Measurements from ENCODE around the gene DPCD. TPM values are rescaled to one million over a fixed set of nuclear protein-coding genes. Genes with fewer than 3 reads are reported as not detected.
"Not testable (repeated sequence)": the region's sequence is repeated elsewhere in the genome, so short reads cannot be mapped to it uniquely, and the experiment has no call there.

DPCD gene
- polyA plus RNA-seq, 4 donors = 4.2 to 18.3 (median 12.2) TPM

DNA sequence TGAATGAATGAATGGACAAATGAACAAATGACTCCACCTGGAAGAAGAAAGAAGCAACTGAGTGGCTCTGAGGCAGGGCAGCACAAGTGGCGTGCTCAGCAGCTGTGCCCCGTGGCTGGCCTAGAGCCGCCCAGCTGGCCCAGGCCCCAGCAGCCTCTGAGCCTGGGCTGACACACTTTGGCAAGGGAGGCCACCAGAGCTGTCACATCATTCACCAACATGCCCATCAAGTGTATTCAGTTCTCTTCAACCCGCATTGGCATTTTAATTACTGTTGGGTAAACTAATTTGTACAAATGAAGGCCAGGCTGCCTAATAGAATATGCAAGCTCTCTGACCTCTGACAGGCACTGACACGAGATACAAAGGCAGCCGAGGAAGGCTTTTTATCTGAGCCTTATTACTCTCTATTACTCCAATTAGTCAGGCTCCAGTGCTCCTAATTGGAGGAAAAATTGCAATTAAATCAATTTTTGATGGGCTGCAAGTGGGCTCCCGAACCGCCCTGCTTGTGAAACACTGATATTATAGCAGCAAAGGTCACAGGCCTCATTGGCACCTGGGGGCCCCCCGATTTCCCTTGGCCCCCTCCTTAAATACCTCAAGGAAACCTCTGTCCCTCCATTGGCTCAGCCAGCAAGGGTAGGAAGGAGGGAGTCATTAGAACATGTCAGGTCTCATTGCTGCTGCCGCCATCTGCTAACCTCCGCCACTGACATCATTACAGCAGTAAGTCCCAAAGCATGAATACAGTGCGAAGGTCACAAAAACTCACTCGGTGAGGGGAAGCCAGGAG, 41.9 kb downstream of the DPCD start:
- 87 to 92% (median 90%) methylated on average over 13 of the region's 13 CpGs for WGBS, 3 donors
- H3K27me3 ChIP-seq (ENCODE audit: control insufficient read depth in 3 of 3, insufficient read depth in 3 of 3, low read length in 3 of 3) = no peaks in the 10 kb centered on the region
- H3K4me3 ChIP-seq (ENCODE audit: low read depth in 1 of 3, low read length in 3 of 3) = no peak overlapping the region
- H3K27ac ChIP-seq (ENCODE audit: low read depth in 1 of 3, low read length in 2 of 3) = no peak overlapping the region
- no peak for DNase-seq
- H3K4me1 ChIP-seq (ENCODE audit: control insufficient read depth in 3 of 3, insufficient read depth in 2 of 3, low read depth in 1 of 3, low read length in 2 of 3) = no peaks in the 10 kb centered on the region
- FAIRE-seq = no peak
- no peaks in the 10 kb centered on the region for H3K9me3 ChIP-seq (ENCODE audit: control insufficient read depth in 2 of 2, insufficient read depth in 1 of 2, low read depth in 1 of 2, low read length in 1 of 2)
- peaks cover 0 to 51% (median 9%) of the 10 kb centered on the region in 3 donors for H3K36me3 ChIP-seq (ENCODE audit: control insufficient read depth in 3 of 3, insufficient read depth in 2 of 3, low read depth in 1 of 3, low read length in 3 of 3)

DNA sequence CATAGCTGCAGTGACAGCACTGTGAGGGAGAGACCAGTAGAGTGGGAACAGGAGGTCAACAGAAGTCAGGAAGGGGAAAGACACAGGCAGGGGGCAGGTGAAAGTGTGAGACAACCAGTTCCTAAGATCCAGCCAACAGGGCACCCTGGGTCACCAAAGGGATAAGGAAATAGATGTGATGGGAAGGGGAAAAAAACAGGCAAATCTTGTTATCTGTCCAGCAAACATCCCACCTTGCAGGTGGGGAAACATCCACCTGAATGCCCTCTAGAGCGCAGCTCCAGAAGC, 42.5 kb downstream of the DPCD start:
- H3K27me3 ChIP-seq (ENCODE audit: control insufficient read depth in 3 of 3, insufficient read depth in 3 of 3, low read length in 3 of 3) = no peaks in the 10 kb centered on the region
- no peak overlapping the region for H3K27ac ChIP-seq (ENCODE audit: low read depth in 1 of 3, low read length in 2 of 3)
- FAIRE-seq = no peak
- DNase-seq = no peak
- WGBS, 3 donors = 95 to 100% (median 98%) methylated on average over 1 of the region's 1 CpG
- H3K36me3 ChIP-seq (ENCODE audit: control insufficient read depth in 3 of 3, insufficient read depth in 2 of 3, low read depth in 1 of 3, low read length in 3 of 3) = peaks cover 0 to 49% (median 5%) of the 10 kb centered on the region in 3 donors
- H3K9me3 ChIP-seq (ENCODE audit: control insufficient read depth in 2 of 2, insufficient read depth in 1 of 2, low read depth in 1 of 2, low read length in 1 of 2) = no peaks in the 10 kb centered on the region
- no peaks in the 10 kb centered on the region for H3K4me1 ChIP-seq (ENCODE audit: control insufficient read depth in 3 of 3, insufficient read depth in 2 of 3, low read depth in 1 of 3, low read length in 2 of 3)
- H3K4me3 ChIP-seq (ENCODE audit: low read depth in 1 of 3, low read length in 3 of 3) = no peak overlapping the region

DNA sequence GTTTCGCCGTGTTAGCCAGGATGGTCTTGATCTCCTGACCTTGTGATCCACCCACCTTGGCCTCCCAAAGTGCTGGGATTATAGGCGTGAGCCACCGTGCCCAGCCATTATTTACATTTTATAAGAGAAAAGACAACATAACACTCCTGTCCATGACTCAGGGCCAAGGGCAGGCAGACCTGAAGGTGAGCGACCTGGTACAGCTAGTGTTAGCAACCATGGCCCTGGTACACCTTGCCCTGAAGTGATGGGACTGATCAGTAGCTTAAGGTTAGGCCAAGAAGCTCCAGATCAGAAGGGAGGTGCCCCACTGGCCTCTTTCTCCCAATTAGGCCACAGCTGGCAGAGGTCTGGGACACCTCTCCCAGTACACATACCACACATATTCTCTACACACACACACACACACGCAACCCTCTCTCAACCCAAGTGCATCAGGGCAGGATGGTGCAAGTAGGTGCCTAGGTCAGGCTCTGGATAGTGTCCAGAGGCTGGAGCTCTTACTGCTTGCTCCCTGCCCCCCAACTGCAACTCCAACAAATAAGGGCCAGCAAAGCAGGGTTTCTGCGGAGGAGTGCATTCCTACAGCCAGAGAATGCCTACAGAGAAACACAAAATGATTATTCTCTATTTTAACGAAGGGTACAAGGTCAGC, 43.8 kb downstream of the DPCD start:
- FAIRE-seq (no peak), DNase-seq (no peak)
- Histone ChIP-seq H3K9me3 (ENCODE audit: control insufficient read depth in 2 of 2, insufficient read depth in 1 of 2, low read depth in 1 of 2, low read length in 1 of 2) (no peaks in the 10 kb centered on the region), H3K4me1 (ENCODE audit: control insufficient read depth in 3 of 3, insufficient read depth in 2 of 3, low read depth in 1 of 3, low read length in 2 of 3) (no peaks in the 10 kb centered on the region), H3K27me3 (ENCODE audit: control insufficient read depth in 3 of 3, insufficient read depth in 3 of 3, low read length in 3 of 3) (no peaks in the 10 kb centered on the region), H3K27ac (ENCODE audit: low read depth in 1 of 3, low read length in 2 of 3) (no peak overlapping the region), H3K36me3 (ENCODE audit: control insufficient read depth in 3 of 3, insufficient read depth in 2 of 3, low read depth in 1 of 3, low read length in 3 of 3) (peaks cover 0 to 44% (median 5%) of the 10 kb centered on the region in 3 donors), H3K4me3 (ENCODE audit: low read depth in 1 of 3, low read length in 3 of 3) (no peak overlapping the region)
- 84 to 88% (median 86%) methylated on average over 8 of the region's 8 CpGs for WGBS, 3 donors

DNA sequence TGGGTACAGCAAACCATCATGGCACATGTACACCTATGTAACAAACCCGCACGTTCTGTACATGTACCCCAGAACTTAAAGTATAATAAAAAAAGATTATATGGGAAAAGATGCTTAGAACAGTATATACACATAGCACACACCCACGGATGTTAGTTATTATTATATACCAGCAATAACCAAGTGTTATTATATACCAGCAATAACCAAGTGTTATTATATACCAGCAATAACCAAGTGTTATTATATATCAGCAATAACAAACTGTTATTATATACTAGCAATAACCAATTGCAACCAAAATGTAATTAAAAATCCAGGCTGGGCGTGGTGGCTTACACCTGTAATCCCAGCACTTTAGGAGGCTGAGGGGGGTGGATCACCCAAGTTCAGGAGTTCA, 45.4 kb downstream of the DPCD start:
- H3K9me3 ChIP-seq (ENCODE audit: control insufficient read depth in 2 of 2, insufficient read depth in 1 of 2, low read depth in 1 of 2, low read length in 1 of 2); FAIRE-seq; DNase-seq; H3K4me1 ChIP-seq (ENCODE audit: control insufficient read depth in 3 of 3, insufficient read depth in 2 of 3, low read depth in 1 of 3, low read length in 2 of 3); H3K4me3 ChIP-seq (ENCODE audit: low read depth in 1 of 3, low read length in 3 of 3); H3K27me3 ChIP-seq (ENCODE audit: control insufficient read depth in 3 of 3, insufficient read depth in 3 of 3, low read length in 3 of 3); H3K27ac ChIP-seq (ENCODE audit: low read depth in 1 of 3, low read length in 2 of 3): not testable (repeated sequence)
- 90 to 96% (median 93%) methylated on average over 4 of the region's 4 CpGs for whole genome bisulfite sequencing, 3 donors
- H3K36me3 ChIP-seq (ENCODE audit: control insufficient read depth in 3 of 3, insufficient read depth in 2 of 3, low read depth in 1 of 3, low read length in 3 of 3) = peaks cover 0 to 36% (median 5%) of the 10 kb centered on the region in 3 donors

DNA sequence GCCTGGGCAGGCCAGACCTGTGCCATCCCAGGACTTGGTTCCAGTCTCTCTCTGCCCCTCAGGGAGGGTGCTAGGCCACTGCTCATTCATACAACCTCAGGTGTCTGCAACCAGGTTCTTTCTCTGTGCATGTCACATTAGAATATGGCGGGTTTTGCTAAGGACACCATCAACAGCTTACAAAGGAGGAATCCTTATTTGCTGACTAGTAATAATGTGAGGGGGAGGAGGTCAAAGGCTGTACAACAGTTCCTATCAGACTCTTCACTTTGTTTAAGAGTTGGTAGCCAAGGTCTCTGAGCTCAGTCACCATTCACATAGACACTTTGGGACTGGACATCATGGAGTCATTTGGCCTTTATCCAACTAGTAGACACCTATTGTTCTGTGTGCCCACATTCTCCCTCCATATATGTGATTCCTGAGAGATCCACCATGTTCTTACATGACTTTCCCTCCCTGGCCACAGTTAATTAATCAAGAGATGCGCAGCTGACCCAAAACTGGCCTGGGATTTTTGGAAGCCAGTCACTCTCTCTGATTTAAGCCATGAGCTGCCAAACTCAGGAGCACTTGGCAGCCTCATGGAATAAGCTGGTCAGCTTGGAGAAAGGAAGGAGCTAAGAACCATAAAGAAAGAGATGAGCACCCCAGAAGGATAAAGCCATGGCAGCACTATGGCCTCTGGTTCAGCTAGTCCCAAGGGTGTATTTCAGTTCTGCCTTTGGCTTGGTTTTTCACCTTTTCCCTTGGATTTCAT, 51.2 kb downstream of the DPCD start:
- no peaks in the 10 kb centered on the region for H3K4me1 ChIP-seq (ENCODE audit: control insufficient read depth in 3 of 3, insufficient read depth in 2 of 3, low read depth in 1 of 3, low read length in 2 of 3)
- no peak overlapping the region for H3K4me3 ChIP-seq (ENCODE audit: low read depth in 1 of 3, low read length in 3 of 3)
- H3K9me3 ChIP-seq (ENCODE audit: control insufficient read depth in 2 of 2, insufficient read depth in 1 of 2, low read depth in 1 of 2, low read length in 1 of 2) = no peaks in the 10 kb centered on the region
- H3K27ac ChIP-seq (ENCODE audit: low read depth in 1 of 3, low read length in 2 of 3) = no peak overlapping the region
- H3K36me3 ChIP-seq (ENCODE audit: control insufficient read depth in 3 of 3, insufficient read depth in 2 of 3, low read depth in 1 of 3, low read length in 3 of 3) = peaks cover 0 to 39% (median 3%) of the 10 kb centered on the region in 3 donors
- DNase-seq (no peak), FAIRE-seq (no peak)
- 95 to 98% (median 98%) methylated on average over 2 of the region's 2 CpGs for WGBS, 3 donors
- H3K27me3 ChIP-seq (ENCODE audit: control insufficient read depth in 3 of 3, insufficient read depth in 3 of 3, low read length in 3 of 3) = no peaks in the 10 kb centered on the region

- no peak overlapping the region for H3K4me3 ChIP-seq (ENCODE audit: low read depth in 1 of 3, low read length in 3 of 3)
- no peaks in the 10 kb centered on the region for H3K9me3 ChIP-seq (ENCODE audit: control insufficient read depth in 2 of 2, insufficient read depth in 1 of 2, low read depth in 1 of 2, low read length in 1 of 2)
- H3K27ac ChIP-seq (ENCODE audit: low read depth in 1 of 3, low read length in 2 of 3) = no peak overlapping the region
- WGBS, 3 donors = 79 to 98% (median 85%) methylated on average over 3 of the region's 3 CpGs
- no peak for FAIRE-seq
- H3K36me3 ChIP-seq (ENCODE audit: control insufficient read depth in 3 of 3, insufficient read depth in 2 of 3, low read depth in 1 of 3, low read length in 3 of 3) = peaks cover 0 to 55% (median 3%) of the 10 kb centered on the region in 3 donors
- H3K27me3 ChIP-seq (ENCODE audit: control insufficient read depth in 3 of 3, insufficient read depth in 3 of 3, low read length in 3 of 3) = no peaks in the 10 kb centered on the region
- H3K4me1 ChIP-seq (ENCODE audit: control insufficient read depth in 3 of 3, insufficient read depth in 2 of 3, low read depth in 1 of 3, low read length in 2 of 3) = no peaks in the 10 kb centered on the region
- DNase-seq = no peak
These were observed 55.4 kb downstream of the DPCD start for GRCh38 chr10:101643546-101643945.

DNA sequence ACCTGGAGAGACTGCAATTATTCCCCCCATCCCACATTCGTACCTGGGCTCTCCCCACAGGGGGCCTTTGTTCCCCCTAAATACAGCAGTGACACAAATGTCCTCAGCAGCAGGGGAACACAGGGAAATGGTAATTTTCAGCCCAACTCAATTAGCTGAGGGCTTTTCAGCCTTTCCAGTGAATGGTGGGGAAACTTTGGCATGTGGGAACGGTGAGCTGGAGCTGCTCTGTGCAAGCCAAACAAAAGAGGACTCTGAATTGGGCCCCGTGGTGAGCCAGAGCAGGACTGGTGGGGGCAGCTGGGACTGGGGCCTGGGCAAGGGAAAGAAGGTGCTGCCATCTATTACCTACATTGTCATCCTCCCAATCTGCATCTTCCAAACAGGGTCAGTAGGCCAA, 55.9 kb downstream of the DPCD start:
- FAIRE-seq (no peak), DNase-seq (no peak)
- Histone ChIP-seq H3K4me3 (ENCODE audit: low read depth in 1 of 3, low read length in 3 of 3) (no peak overlapping the region), H3K27ac (ENCODE audit: low read depth in 1 of 3, low read length in 2 of 3) (no peak overlapping the region), H3K36me3 (ENCODE audit: control insufficient read depth in 3 of 3, insufficient read depth in 2 of 3, low read depth in 1 of 3, low read length in 3 of 3) (peaks cover 0 to 51% (median 3%) of the 10 kb centered on the region in 3 donors), H3K4me1 (ENCODE audit: control insufficient read depth in 3 of 3, insufficient read depth in 2 of 3, low read depth in 1 of 3, low read length in 2 of 3) (no peaks in the 10 kb centered on the region), H3K9me3 (ENCODE audit: control insufficient read depth in 2 of 2, insufficient read depth in 1 of 2, low read depth in 1 of 2, low read length in 1 of 2) (no peaks in the 10 kb centered on the region), H3K27me3 (ENCODE audit: control insufficient read depth in 3 of 3, insufficient read depth in 3 of 3, low read length in 3 of 3) (no peaks in the 10 kb centered on the region)
- 76 to 95% (median 91%) methylated on average over 3 of the region's 3 CpGs for whole genome bisulfite sequencing, 3 donors

DNA sequence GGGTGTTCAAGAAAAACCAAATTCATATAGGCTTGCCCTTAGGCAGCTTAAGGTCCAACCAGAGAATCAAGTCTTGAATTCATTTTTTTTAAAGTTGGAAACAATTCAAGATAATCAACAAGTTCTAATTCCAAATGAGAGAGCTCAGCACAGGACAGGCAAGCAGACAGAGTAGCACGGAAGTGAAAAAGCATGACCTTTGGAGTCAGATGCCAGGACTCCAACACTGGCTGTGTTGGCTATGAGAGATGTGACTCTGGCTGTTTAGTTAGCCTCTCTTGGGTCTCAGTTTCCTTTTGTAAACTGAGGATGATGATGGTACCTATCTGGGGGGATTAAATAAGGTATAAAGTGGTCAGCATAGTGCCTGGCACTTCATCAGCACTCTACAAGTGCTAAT, 57.5 kb downstream of the DPCD start:
- 24 to 63% (median 50%) methylated on average over 1 of the region's 1 CpG for WGBS, 3 donors
- Histone ChIP-seq H3K27ac (ENCODE audit: low read depth in 1 of 3, low read length in 2 of 3) (no peak overlapping the region), H3K9me3 (ENCODE audit: control insufficient read depth in 2 of 2, insufficient read depth in 1 of 2, low read depth in 1 of 2, low read length in 1 of 2) (no peaks in the 10 kb centered on the region), H3K4me3 (ENCODE audit: low read depth in 1 of 3, low read length in 3 of 3) (no peak overlapping the region), H3K4me1 (ENCODE audit: control insufficient read depth in 3 of 3, insufficient read depth in 2 of 3, low read depth in 1 of 3, low read length in 2 of 3) (no peaks in the 10 kb centered on the region), H3K36me3 (ENCODE audit: control insufficient read depth in 3 of 3, insufficient read depth in 2 of 3, low read depth in 1 of 3, low read length in 3 of 3) (peaks cover 0 to 61% (median 4%) of the 10 kb centered on the region in 3 donors), H3K27me3 (ENCODE audit: control insufficient read depth in 3 of 3, insufficient read depth in 3 of 3, low read length in 3 of 3) (no peaks in the 10 kb centered on the region)
- DNase-seq (peak in 1 of 2 donors; percentile 49), FAIRE-seq (no peak)
